ENCODE measurements around the gene KCNE3. TPM values are rescaled to one million over a fixed set of nuclear protein-coding genes. Genes with fewer than 3 reads are reported as not detected.

Gene KCNE3
- total RNA-seq = 1.8 and 2.4 TPM in 2 replicates

DNA sequence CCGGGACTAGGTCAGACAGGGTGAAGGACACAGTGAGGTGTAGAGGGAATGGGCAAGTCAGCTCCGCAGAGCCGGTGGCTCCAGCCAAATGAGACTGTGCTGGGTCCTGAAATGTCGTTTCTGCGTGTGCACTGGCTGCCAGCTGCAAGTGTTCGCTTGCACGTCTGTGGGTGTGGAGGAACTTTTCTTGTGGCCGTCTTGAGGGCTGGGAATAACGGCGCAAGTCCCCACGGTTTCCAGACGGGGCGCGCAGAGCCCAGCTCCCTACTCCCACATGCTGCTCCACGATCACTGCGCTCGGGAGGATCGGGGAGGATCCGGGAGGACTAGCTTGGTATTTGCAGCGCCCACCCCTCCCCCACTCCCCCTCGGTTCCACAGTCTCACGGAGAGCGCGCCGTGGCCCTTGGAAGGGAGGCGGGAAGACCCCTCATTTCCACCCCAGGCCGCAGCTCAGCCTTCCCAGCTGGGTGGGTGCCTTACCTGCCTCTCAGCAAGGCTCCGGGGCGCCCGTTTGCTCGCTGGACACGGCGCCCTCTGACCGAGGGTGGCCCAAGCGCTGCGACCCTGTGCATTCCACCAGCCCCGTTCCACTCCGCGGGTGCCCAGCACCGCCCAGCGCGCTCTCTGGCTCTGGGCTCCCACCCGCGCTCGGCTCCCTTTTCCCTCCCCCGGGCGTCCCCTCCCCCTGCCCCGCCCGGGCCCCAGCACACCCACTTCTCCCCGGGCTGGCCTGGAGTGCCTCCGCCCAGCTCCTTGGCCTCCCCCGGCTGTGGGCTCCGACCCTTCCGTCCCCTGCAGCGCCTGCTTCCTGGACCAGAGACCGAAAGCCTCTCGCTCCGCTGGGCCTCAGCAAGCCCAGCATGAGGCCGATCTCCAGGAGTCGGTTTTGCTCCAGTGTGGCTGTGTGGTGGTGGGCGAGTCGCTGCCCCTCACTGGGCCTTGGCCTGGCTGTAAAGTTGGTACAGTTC lies at the start of gene KCNE3:
KCNE3 (minus strand) TSS at position 634 of the 970 bp plus-strand sequence. CDS start 9,986 bp downstream, outside the sequence.
- H3K27ac ChIP-seq (ENCODE audit: low read depth, low read length) = no peak within 1 kb of the TSS
- H3K4me1 ChIP-seq (ENCODE audit: insufficient read depth, low read length) = no peaks in the 10 kb centered on the region
- H3K27me3 ChIP-seq (ENCODE audit: insufficient read depth, low read length) = peaks cover 17% of the 10 kb centered on the region
- H4K20me1 ChIP-seq (ENCODE audit: insufficient read depth, low read length) = no peaks in the 10 kb centered on the region
- H2AFZ ChIP-seq (ENCODE audit: low read length) = peak within 1 kb of the TSS; percentile 89
- peak within 1 kb of the TSS; percentile 82 for H3K4me2 ChIP-seq (ENCODE audit: insufficient read depth, low read length)
- H3K4me3 ChIP-seq (ENCODE audit: insufficient read depth, low read length) = peak within 1 kb of the TSS; percentile 72
- no peak for TF ChIP-seq CTCF (IDR thresholded peaks at IDR 0.05; ENCODE audit: extremely low read depth, low read depth, low read length)
- H3K9me3 ChIP-seq (ENCODE audit: low read depth, low read length) = no peaks in the 10 kb centered on the region
- DNase-seq (ENCODE audit: insufficient read length, low spot score, missing footprints) = peak; percentile 81
- H3K79me2 ChIP-seq (ENCODE audit: insufficient read depth, low read length) = no peaks in the 10 kb centered on the region
- no peaks in the 10 kb centered on the region for H3K36me3 ChIP-seq (ENCODE audit: insufficient read depth, low read length)

GRCh38 chr11:74507582-74507981 lies 40.2 kb upstream of the KCNE3 start:
- Histone ChIP-seq H3K36me3 (ENCODE audit: insufficient read depth, low read length) (no peaks in the 10 kb centered on the region), H2AFZ (ENCODE audit: low read length) (no peak overlapping the region), H3K27ac (ENCODE audit: low read depth, low read length) (no peak overlapping the region), H4K20me1 (ENCODE audit: insufficient read depth, low read length) (no peaks in the 10 kb centered on the region), H3K79me2 (ENCODE audit: insufficient read depth, low read length) (no peaks in the 10 kb centered on the region), H3K9me3 (ENCODE audit: low read depth, low read length) (no peaks in the 10 kb centered on the region), H3K27me3 (ENCODE audit: insufficient read depth, low read length) (no peaks in the 10 kb centered on the region), H3K4me2 (ENCODE audit: insufficient read depth, low read length) (no peak overlapping the region), H3K4me3 (ENCODE audit: insufficient read depth, low read length) (no peak overlapping the region), H3K4me1 (ENCODE audit: insufficient read depth, low read length) (peaks cover 4% of the 10 kb centered on the region)
- DNase-seq (ENCODE audit: insufficient read length, low spot score, missing footprints) = peak; percentile 54
- TF ChIP-seq CTCF (IDR thresholded peaks at IDR 0.05; ENCODE audit: extremely low read depth, low read depth, low read length) = no peak

GRCh38 chr11:74506823-74507222 lies 39.5 kb upstream of the KCNE3 start:
- H3K4me3 ChIP-seq (ENCODE audit: insufficient read depth, low read length) = no peak overlapping the region
- DNase-seq (ENCODE audit: insufficient read length, low spot score, missing footprints) = no peak
- H4K20me1 ChIP-seq (ENCODE audit: insufficient read depth, low read length) = no peaks in the 10 kb centered on the region
- no peak overlapping the region for H3K4me2 ChIP-seq (ENCODE audit: insufficient read depth, low read length)
- TF ChIP-seq CTCF (IDR thresholded peaks at IDR 0.05; ENCODE audit: extremely low read depth, low read depth, low read length) = no peak
- H3K4me1 ChIP-seq (ENCODE audit: insufficient read depth, low read length) = peaks cover 4% of the 10 kb centered on the region
- no peak overlapping the region for H3K27ac ChIP-seq (ENCODE audit: low read depth, low read length)
- H2AFZ ChIP-seq (ENCODE audit: low read length) = no peak overlapping the region
- H3K79me2 ChIP-seq (ENCODE audit: insufficient read depth, low read length) = no peaks in the 10 kb centered on the region
- no peaks in the 10 kb centered on the region for H3K9me3 ChIP-seq (ENCODE audit: low read depth, low read length)
- no peaks in the 10 kb centered on the region for H3K27me3 ChIP-seq (ENCODE audit: insufficient read depth, low read length)
- no peaks in the 10 kb centered on the region for H3K36me3 ChIP-seq (ENCODE audit: insufficient read depth, low read length)

DNA sequence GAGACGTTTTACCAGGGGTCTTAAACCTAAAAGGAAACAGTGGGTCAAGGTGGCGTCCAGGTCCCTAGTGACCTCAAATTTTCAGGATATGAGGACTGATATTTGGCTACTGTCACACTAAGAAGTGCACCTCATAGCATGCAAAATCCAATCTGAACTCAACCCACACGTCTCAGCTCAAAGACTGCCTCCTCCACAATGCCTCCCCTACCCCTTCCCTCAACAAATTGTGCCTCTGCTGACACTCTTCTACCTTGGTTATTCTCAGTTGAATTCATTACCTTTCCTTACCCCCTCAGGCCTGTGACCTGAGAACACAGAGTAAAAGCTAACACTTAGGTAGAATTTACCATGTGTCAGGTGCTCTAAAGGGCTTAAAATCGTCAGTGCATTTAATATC lies 38.6 kb upstream of the KCNE3 start:
- no peak overlapping the region for H3K4me3 ChIP-seq (ENCODE audit: insufficient read depth, low read length)
- no peaks in the 10 kb centered on the region for H3K79me2 ChIP-seq (ENCODE audit: insufficient read depth, low read length)
- no peaks in the 10 kb centered on the region for H3K9me3 ChIP-seq (ENCODE audit: low read depth, low read length)
- no peak overlapping the region for H3K4me2 ChIP-seq (ENCODE audit: insufficient read depth, low read length)
- no peak overlapping the region for H2AFZ ChIP-seq (ENCODE audit: low read length)
- peaks cover 4% of the 10 kb centered on the region for H3K4me1 ChIP-seq (ENCODE audit: insufficient read depth, low read length)
- no peak for TF ChIP-seq CTCF (IDR thresholded peaks at IDR 0.05; ENCODE audit: extremely low read depth, low read depth, low read length)
- H3K36me3 ChIP-seq (ENCODE audit: insufficient read depth, low read length) = no peaks in the 10 kb centered on the region
- peak; percentile 21 for DNase-seq (ENCODE audit: insufficient read length, low spot score, missing footprints)
- H3K27ac ChIP-seq (ENCODE audit: low read depth, low read length) = no peak overlapping the region
- no peaks in the 10 kb centered on the region for H3K27me3 ChIP-seq (ENCODE audit: insufficient read depth, low read length)
- no peaks in the 10 kb centered on the region for H4K20me1 ChIP-seq (ENCODE audit: insufficient read depth, low read length)
